Activated CD4-positive, alpha-beta T cell treated with anti-CD3 and anti-CD28 coated beads, Interleukin-2, Interleukin-4, amounts not matched to agents 100 ng/mL and 50 ng/mL, durations not matched to agents 16 hours and 8 hours (primary cell): Measurements from ENCODE around the gene DVL2.

Experiments
- DNase-seq: peaks from one replicate; pipeline ENCODE4 v3.0.0-alpha.2; 2020; ENCODE audit warnings: low spot score

DVL2 gene

DNA sequence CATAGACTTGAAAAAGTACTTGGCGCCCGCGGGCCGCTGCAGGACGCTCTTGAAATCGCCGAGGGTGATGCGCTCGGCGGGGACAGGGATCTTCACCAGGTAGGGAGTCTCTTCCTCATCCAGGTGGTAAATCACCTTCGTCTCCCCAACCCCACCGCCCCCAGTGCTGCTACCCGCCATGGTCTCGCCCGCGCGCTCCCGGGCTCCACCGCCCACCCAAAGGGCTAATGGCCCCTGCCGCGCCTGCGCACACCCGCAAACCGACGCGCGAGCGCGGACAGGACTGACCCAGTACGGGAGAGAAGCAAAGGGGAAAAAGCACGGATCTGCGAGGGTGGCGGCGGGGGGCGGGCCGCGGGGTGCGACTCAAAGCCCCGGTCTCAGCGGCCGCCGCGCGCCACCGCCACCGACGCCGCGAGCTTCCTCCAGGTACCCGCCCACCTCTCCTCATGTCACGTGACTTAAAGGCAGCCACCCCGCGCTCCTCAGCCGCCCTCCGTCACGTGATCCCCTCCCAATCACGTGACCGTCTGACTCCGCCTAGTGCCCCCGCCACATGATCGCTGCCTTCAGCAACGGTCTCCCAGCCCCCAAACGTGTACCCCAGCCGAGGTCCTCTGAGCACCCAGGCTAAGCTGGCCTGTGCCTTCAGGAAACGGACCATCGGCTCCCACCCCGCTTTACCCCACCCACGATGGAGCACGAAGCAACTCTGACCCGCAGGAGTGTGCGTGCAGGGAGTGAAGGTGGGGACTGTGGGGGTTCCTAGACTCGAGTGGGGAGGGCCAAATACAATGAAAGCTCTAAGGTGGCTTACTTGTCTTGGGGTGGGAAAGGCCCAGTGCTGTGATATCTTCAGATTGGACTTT lies at the start of gene DVL2:
DVL2 (minus strand) TSS at position 435 of the 869 bp plus-strand sequence; CDS start at position 180, 255 bp downstream.
- DNase-seq = peak; percentile 96

DNA sequence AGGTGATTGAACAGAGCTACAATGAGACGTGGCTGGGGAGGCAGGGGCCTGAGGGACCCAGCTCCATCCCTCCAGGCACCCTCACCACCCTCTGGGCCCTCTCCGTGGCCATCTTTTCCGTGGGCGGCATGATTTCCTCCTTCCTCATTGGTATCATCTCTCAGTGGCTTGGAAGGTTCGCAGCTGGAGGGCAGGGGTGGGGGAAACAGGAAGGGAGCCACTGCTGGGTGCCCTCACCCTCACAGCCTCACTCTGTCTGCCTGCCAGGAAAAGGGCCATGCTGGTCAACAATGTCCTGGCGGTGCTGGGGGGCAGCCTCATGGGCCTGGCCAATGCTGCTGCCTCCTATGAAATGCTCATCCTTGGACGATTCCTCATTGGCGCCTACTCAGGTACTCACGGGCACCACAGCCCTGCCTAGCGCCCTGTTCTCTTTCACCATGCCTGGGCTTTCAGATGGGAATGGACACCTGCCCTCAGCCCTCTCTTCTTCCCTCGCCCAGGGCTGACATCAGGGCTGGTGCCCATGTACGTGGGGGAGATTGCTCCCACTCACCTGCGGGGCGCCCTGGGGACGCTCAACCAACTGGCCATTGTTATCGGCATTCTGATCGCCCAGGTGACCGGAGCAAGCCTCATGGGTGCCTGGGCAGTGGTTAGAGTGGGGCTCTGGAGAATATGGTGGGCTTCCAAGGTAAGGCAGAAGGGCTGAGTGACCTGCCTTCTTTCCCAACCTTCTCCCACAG lies 49.3 kb upstream of the DVL2 start:
- DNase-seq = no peak

DNA sequence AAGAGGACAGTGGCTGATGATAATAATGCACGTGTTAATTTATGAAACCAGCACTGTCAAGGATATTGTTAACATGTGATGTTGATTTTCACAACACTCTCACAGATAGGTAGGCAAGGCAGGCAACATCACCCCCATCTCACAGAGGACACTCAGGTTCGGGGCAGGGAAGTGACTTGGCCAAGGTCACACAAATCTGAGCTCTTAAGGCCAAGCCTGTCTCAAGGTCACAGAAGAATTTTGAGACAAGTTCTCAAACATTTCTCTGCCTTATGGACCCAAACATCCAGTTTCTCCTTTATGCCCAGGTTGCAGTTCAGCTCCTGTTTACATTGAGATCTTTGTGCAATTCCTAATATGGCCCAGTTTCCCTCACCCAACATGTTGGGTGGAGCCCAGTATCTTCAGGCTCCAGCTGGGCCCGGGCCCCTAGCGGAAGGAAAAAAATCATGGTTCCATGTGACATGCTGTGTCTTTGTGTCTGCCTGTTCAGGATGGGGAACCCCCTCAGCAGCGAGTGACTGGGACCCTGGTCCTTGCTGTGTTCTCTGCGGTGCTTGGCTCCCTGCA lies 48.5 kb upstream of the DVL2 start:
- DNase-seq = no peak

DNA sequence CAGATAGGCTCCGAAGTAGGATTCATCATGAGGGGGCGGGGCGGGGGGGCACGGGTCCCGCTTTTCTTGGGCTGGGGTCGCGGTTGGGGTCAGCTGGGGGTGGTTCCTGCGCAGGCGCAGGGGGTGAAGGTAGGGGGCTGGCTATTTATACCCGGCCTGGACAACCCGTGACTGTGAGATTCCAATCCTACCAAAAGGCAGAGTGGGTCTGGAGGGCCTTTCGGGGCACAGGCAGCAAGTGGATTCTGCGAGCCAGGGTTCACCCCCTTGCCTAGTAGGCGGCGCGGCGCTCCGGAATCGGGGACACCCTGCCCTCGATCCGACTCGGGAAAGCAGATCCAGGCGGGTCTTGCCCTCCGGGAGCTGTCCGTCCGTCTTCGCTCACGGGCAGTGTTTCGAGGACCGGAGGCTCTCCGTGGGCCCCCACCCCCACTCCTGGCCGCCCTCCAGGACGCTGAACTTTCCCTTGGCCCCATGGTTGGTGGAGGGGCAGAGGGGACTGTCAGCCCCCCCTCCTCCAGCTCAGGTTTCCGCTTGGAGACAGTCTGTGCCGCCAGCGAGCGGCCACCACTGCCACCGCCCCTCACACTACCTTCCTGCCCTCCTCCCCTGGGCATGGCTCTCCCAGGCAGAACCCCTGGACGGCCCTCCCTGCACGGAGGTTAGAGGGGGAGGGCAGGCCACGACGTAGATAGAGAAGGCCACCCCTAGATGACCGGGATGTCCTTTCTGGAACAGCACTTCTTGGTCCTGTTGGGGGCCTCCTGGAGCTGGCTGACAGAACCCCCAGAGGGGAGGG lies 47.8 kb upstream of the DVL2 start:
- DNase-seq = no peak

DNA sequence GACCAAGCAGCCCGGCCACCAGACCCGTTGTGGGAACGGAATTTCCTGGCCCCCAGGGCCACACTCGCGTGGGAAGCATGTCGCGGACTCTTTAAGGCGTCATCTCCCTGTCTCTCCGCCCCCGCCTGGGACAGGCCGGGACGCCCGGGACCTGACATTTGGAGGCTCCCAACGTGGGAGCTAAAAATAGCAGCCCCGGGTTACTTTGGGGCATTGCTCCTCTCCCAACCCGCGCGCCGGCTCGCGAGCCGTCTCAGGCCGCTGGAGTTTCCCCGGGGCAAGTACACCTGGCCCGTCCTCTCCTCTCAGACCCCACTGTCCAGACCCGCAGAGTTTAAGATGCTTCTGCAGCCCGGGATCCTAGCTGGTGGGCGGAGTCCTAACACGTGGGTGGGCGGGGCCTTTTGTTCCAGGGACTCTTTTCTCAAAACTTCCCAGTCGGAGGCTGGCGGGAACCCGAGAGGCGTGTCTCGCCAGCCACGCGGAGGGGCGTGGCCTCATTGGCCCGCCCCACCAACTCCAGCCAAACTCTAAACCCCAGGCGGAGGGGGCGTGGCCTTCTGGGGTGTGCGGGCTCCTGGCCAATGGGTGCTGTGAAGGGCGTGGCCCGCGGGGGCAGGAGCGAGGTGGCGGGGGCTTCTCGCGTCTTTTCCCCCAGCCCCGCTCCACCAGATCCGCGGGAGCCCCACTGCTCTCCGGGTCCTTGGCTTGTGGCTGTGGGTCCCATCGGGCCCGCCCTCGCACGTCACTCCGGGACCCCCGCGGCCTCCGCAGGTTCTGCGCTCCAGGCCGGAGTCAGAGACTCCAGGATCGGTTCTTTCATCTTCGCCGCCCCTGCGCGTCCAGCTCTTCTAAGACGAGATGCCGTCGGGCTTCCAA lies 47.0 kb upstream of the DVL2 start, which contains the start of gene SLC2A4:
SLC2A4 (plus strand) TSS at position 645 of the 879 bp plus-strand sequence; CDS start at position 862, 217 bp downstream.
- DNase-seq = peak; percentile 89

DNA sequence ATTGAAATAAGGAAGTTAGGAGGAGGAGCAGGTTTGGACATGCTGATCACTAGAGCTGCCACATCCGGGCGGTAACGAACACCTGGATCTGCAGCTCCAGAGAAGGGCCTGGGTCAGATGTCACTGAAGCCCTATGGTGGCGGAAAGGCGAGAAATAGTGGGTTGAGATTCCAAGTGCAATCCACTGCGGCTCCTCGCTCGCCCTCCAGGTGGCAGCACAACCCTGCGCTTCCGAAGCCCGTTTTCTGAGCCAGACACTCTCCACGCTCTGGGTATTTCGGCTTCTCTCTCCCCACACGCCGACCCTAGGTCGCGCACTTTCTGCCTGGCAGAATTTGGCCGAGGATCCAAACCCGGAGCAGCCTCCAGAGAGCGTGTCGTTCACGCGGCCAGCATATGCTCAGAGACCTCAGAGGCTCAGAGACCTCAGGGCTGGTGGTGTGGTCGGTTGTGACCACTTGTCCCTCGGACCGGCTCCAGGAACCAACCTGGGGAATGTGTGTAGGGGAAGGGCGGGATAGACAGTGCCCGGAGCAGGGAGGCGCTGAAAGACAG lies 46.3 kb upstream of the DVL2 start:
- DNase-seq = peak; percentile 83

DNA sequence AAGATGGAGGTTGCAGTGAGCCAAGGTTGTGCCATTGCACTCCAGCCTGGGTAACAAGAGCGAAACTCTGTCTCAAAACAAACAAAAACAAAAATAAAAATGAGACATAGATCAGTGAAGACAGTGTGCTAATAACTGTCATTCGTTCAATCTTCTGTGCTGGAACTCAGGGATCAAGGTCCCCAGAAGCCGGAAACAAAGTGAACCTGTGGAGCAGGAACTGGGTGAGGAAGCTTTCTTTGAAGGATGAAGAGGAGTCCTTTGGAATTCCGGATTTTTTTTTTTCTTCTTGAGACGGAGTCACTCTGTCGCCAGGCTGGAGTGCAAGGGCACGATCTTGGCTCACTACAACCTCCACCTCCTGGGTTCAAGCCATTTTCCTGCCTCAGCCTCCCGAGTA lies 45.1 kb upstream of the DVL2 start:
- DNase-seq = no peak

DNA sequence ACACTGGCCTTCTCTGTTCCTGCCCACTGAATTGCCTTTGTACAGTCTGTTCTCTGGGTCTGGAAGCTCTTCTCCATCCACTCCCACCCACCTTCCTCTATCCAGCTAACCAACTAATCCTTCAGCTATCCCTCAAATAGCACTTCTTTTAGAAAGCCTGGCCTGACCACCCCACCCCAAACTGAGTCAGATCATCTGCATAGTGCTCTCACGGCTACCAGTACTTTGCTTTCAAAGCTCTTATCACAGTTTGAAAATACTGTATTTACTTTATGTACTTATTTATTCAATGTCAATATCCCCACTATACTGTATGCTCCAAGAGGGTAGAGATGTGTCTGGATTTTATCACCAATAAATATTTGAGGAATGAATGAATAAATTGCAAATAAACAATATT lies 32.5 kb upstream of the DVL2 start:
- DNase-seq = no peak

DNA sequence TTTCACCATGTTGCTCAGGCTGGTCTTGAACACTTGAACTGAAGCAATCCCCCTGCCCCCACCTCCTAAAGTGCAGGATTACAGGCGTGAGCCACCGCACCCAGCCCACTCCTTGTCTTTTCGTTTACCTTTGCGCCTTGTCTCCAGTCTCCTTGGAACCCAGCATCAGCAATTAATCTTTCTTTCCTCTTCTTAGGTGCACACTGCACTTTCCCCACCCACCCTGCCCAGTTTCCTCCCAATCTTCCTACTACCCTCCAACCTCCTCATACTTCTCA lies 29.4 kb upstream of the DVL2 start:
- DNase-seq = no peak

DNA sequence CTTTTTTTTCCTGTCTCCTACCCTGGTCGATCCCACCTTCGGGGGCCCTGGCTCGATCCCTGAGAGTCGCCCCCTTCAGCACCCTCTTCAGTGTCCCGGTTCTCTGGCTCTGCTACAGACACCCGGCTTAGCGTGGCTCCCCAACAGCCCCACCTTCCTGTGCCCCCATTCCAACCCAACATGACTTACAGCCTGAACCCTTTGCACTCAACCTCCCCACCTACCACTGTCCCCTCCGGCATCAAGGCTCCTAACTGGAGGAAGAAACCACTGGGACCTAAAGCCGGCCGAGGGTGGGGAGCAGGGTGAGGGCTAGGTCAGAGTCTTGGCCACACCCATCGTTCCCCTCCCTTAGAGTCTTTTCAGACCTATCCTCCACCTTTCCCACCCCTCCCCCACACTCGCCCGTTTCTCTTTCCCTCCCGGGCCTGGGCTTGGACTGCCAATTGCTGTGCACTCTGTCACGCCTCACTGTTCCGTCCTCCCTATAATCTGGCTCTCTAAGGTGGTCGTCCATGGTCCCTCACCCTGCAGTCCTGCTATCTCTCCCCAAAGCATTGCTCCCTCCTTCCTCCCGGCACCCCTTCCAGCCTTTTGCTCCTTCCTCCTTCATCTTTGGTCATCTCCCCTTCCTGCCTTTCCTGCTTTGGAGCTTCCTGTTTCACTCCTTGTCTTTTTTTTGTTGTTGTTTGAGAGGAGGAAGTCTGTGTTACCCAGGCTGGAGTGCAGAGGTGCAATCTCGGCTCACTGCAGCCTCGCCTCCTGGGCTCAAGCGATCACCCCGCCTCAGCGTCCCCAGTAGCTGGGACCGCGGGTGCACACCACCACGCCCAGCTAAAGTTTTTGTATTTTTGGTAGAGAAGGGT lies 28.9 kb upstream of the DVL2 start:
- no peak for DNase-seq

DNA sequence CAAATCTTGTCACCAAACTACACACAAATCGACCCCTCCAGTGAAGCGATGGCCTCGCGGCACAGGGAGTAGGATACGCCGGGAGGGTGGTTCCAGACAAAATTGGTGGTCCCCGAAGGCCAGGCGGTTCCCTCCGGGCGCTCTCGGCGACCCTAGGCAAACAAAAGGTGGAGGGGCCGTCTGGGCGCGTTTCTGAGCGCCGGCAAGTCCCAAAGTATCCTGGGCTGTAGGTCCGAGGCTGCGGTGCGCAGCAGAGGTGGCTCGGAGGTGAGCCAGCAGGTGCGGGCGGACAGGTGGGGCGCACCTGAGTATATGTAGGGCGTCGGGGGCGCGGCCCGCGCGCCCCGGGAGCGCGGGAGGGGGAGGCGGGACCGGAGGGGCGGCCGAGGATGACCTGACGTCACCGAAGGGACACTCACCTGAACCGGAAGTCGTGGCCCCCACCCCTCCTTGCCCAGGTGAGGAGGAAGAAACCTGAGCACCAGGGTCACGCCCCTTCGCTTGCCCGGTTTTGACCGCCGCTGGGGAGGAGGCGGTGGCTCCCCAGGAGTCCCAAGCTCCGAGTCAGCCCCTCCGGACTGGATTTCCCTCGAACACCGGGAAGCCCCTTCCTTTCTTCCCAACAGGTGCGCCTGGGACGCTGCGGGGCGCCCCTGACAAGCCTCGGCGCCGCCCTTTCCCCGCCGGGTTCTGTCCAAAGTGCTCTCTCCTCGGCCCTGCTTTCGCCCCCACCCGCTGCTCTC lies 28.0 kb upstream of the DVL2 start, which contains the start of gene CLDN7:
CLDN7 (minus strand) TSS at position 287 of the 743 bp plus-strand sequence. CDS start 435 bp downstream, outside the sequence.
- DNase-seq = no peak

DNA sequence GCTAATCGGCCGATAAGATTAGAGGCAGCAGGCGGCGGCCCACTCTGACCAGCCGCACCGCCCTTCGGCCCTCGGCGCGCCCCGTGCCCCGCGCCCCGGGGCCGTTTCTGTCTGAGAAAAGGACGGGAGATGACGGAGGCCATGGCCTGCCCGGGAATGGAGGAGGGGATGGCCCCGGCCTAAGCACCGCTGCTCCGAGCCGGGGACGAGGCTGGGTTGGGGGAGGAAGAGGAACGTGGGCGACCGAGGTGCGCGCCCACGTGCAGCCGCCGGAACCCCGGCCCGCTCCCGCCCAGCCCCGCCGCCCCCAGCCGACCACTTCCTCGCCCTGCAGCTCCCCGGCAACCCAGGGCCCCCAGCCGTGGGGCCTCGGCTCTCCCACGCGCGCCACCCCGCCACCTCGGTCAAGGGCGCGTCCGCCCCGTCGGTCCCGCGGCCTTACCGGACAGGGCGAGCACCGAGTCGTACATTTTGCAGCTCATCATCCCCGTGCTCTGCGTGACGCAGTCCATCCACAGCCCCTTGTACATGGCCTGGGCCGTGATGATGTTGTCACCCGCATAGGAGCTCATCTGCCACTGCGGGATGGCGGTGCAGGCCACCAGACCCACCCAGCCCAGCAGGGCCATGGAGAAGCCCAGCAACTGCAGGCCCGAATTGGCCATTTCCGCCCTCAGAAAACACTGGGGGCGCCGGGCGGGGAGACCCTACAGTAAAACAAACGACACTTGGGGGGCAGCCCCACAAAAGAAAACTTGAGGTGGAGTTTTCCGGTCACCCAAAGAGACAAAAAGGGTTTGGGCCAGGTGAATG lies 27.3 kb upstream of the DVL2 start:
- DNase-seq = no peak

DNA sequence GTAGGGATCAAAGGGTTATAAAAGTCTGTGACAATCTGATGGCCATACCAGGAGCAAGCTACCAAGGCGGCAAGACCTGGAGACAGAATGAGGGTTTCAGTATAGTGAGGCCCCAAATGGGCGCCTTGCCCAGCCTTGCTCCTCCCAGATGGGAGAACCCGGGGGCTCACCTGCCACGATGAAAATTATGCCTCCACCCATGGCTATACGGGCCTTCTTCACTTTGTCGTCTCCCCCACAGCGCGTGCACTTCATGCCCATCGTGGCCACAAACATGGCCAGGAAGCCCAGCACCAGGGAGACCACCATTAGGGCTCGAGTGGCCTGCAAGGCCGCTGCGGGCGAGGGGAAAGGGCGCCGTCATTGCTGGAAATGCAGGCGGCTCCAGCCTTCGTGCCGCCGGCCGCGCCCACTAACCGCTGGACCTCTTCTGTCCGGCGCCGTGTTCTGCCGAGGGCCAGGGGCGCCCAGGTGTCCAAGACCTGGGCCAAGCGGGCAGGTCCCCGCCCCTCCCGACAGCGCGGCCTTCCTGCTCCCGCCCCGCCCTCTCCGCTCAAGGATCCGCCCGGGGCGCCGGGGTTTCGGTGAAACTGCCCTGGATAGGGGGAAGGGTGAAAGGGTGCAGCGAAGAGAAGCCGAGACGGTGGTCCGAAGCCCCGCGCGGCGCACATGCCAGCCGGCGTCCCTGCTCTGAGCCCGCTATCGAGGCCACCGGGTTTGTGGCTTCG lies 26.5 kb upstream of the DVL2 start:
- DNase-seq = no peak

DNA sequence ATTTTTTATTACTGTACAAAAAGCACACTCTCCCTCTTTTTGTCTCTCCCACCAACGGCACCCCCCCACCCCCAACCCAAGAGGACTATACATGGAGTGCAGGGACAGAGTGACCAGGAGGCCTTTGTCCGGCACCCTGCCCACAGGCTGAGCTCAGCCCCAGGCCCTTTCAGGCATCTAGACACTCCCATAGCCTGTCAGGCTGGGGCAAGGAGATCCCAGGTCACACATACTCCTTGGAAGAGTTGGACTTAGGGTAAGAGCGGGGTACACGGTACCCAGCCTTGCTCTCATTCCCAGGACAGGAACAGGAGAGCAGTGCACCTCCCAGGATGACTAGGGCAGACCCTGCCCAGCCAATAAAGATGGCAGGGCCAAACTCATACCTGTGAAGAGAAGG lies 25.8 kb upstream of the DVL2 start:
- no peak for DNase-seq

DNA sequence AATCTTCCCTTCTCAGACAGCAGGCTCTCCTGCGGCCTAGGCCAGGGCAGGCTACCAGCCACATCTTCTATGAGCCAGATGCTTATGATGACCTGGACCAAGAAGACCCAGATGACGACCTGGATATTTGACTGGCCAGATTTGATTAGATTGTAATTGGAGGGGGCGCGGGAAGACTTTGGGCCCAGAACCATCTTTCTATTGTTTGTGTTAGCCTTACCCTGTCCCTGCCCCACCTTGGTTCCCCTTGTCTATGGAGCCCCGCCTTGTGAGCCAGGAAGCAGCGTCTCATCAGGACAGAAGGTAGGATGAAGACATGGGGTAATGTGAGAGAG lies 25.2 kb upstream of the DVL2 start:
- DNase-seq = no peak

DNA sequence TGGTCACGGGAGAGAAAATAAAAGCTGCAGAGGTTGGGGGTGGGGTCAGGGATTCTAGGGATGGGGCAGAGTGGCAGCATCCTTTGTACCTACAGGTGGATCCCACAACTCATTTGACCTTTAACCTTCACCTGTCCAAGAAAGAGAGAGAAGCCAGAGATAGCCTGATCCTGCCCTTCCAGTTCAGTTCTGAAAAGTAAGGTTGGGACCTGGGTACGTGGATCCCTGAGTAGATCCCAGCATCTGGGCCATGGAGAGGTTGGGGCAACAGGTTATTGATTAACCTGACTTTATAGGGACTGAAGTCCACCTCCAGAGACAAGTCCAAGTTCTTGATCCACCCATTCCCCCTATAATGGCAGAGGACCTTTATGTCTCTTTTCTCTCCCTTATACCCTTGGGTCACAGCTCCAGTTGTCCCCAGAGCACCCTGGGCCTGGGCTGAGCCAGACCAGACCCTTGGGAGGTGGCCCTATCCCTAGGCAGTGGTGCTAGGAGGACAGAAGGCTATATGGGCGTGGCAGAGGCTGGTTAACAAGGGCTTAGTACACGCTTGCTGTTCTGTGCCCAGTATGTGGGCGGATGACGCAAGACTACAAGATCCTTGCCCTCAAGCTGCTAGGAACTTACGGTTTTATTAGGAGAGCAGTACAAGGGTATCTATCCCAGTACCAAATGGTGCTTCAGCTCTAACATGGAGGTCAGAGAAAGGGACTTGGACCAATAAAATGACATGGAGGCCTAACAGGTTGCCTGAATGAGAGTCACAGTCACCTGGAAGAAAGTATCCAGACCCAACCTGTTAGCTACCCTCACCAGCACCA lies 24.6 kb upstream of the DVL2 start:
- no peak for DNase-seq
